ENCODE data around the gene ATP2A2.
"Not testable (repeated sequence)": the region's sequence is repeated elsewhere in the genome, so short reads cannot be mapped to it uniquely, and the experiment has no call there.

Gene ATP2A2

DNA sequence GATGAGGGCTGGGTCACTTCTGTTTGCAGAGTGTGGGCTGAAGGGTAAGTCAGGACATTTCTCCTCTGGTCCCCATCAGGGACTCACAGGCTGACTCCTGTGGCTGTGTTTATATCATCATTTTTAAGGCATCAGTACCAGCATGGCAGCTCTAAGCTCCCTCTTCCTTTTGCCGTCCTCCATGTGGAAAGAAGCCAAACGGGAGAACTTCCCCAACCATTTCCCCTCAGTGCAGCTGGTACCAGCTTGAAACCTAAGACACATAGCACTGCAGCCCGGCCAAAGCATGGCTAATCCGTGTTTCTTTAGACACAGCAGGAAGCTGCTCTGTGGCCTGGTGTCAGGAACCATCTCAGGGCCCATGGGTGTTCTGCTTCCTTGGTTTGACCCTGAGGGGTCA, 31.9 kb upstream of the ATP2A2 start:
- DNase-seq (ENCODE audit: low read depth), result no peak

GRCh38 chr12:110249716-110250225, 31.3 kb upstream of the ATP2A2 start:
- TF ChIP-seq, protein P1, sequence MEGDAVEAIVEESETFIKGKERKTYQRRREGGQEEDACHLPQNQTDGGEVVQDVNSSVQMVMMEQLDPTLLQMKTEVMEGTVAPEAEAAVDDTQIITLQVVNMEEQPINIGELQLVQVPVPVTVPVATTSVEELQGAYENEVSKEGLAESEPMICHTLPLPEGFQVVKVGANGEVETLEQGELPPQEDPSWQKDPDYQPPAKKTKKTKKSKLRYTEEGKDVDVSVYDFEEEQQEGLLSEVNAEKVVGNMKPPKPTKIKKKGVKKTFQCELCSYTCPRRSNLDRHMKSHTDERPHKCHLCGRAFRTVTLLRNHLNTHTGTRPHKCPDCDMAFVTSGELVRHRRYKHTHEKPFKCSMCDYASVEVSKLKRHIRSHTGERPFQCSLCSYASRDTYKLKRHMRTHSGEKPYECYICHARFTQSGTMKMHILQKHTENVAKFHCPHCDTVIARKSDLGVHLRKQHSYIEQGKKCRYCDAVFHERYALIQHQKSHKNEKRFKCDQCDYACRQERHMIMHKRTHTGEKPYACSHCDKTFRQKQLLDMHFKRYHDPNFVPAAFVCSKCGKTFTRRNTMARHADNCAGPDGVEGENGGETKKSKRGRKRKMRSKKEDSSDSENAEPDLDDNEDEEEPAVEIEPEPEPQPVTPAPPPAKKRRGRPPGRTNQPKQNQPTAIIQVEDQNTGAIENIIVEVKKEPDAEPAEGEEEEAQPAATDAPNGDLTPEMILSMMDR (conservative IDR thresholded peaks at IDR 0.05; ENCODE audit: control insufficient read depth, insufficient read depth, low read depth, low read length), result no peak
- no peak for DNase-seq (ENCODE audit: low read depth)
- H3K4me3 ChIP-seq (ENCODE audit: control insufficient read depth, low read depth, low read length), result no peak overlapping the region

More for the DNA sequence above, 31.9 kb upstream of the ATP2A2 start:
- H3K4me3 ChIP-seq (ENCODE audit: control insufficient read depth, low read depth, low read length), result no peak overlapping the region
- TF ChIP-seq, protein P1 (conservative IDR thresholded peaks at IDR 0.05; ENCODE audit: control insufficient read depth, insufficient read depth, low read depth, low read length), result no peak

- TF ChIP-seq, protein P1 (conservative IDR thresholded peaks at IDR 0.05; ENCODE audit: control insufficient read depth, insufficient read depth, low read depth, low read length), result no peak
- no peak for DNase-seq (ENCODE audit: low read depth)
- H3K4me3 ChIP-seq (ENCODE audit: control insufficient read depth, low read depth, low read length), result no peak overlapping the region
These were observed 29.7 kb upstream of the ATP2A2 start for GRCh38 chr12:110251381-110251780.

DNA sequence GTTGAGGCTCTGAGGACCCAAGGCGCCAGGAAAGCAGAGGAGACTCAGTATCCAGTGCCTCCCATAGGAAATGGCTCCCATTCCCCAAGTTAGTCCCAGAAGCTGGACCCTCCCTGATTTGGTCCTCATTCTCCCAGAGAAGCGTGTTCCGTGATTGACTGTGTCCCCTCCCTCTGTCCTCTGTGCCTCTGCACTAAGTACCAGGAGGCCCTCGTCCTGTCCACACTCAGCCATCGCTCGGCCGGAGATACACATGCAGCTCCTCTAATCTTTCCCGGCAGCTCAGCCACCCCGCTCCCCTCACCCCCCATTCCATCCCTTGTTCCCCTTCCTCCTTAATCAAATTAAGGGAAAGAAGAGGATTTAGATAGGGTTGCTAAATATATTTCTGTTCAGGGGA, 28.3 kb upstream of the ATP2A2 start:
- DNase-seq (ENCODE audit: low read depth), result no peak
- TF ChIP-seq, protein P1 (conservative IDR thresholded peaks at IDR 0.05; ENCODE audit: control insufficient read depth, insufficient read depth, low read depth, low read length), result no peak
- no peak overlapping the region for H3K4me3 ChIP-seq (ENCODE audit: control insufficient read depth, low read depth, low read length)

DNA sequence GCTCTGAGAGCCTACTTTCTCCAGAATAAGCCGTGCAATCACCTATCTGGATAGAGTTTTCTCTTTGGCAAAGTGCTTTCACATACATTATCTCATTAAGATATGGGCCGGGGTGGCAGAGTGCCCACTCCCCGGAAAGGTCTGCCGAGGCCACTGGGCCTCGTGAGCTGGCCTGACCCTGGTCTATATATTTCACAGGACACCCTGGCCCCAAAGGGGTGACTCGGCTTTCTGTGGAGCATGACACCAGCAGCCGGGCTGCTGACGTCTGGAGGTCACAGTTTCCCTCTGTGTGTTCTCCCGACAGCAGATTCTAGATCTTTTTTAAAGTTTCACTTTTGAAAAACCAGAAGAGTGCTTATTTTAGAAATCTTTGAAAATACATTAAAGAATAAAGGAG, 27.9 kb upstream of the ATP2A2 start:
- TF ChIP-seq, protein P1 (conservative IDR thresholded peaks at IDR 0.05; ENCODE audit: control insufficient read depth, insufficient read depth, low read depth, low read length), result no peak
- no peak overlapping the region for H3K4me3 ChIP-seq (ENCODE audit: control insufficient read depth, low read depth, low read length)
- peak; percentile 64 for DNase-seq (ENCODE audit: low read depth)

GRCh38 chr12:110254971-110255540, 26.0 kb upstream of the ATP2A2 start:
- DNase-seq (ENCODE audit: low read depth), result no peak
- TF ChIP-seq, protein P1 (conservative IDR thresholded peaks at IDR 0.05; ENCODE audit: control insufficient read depth, insufficient read depth, low read depth, low read length), result no peak
- no peak overlapping the region for H3K4me3 ChIP-seq (ENCODE audit: control insufficient read depth, low read depth, low read length)

- DNase-seq (ENCODE audit: low read depth), result not testable (repeated sequence)
These were observed 25.1 kb upstream of the ATP2A2 start for GRCh38 chr12:110255890-110256456.

More at GRCh38 chr12:110255890-110256456, 25.1 kb upstream of the ATP2A2 start:
- H3K4me3 ChIP-seq (ENCODE audit: control insufficient read depth, low read depth, low read length), result not testable (repeated sequence)

Data from fibroblast of mammary gland (primary cell).